MM.1S (cell line): Measurements from ENCODE around the gene TNFRSF1A.

Experiments
- EZH2 ChIP-seq: fragments of 300-600 bp; sonication (generic); optimal IDR thresholded peaks from 2 replicates; pipeline ENCODE3; 2017; ENCODE audit warnings: low read depth, mild to moderate bottlenecking, antibody characterized with exemption, low read length, mixed read lengths
- TF ChIP-seq, protein P1 (sequence below): fragments of 300-600 bp; sonication (generic); IDR thresholded peaks from 2 replicates; pipeline ENCODE4 v1.5.1; 2016; ENCODE audit warnings: antibody characterized with exemption, low read length, mixed read lengths

- TF ChIP-seq, protein P1, sequence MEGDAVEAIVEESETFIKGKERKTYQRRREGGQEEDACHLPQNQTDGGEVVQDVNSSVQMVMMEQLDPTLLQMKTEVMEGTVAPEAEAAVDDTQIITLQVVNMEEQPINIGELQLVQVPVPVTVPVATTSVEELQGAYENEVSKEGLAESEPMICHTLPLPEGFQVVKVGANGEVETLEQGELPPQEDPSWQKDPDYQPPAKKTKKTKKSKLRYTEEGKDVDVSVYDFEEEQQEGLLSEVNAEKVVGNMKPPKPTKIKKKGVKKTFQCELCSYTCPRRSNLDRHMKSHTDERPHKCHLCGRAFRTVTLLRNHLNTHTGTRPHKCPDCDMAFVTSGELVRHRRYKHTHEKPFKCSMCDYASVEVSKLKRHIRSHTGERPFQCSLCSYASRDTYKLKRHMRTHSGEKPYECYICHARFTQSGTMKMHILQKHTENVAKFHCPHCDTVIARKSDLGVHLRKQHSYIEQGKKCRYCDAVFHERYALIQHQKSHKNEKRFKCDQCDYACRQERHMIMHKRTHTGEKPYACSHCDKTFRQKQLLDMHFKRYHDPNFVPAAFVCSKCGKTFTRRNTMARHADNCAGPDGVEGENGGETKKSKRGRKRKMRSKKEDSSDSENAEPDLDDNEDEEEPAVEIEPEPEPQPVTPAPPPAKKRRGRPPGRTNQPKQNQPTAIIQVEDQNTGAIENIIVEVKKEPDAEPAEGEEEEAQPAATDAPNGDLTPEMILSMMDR: no peak
- no peak for TF ChIP-seq EZH2
These were observed 14.5 kb upstream of the TNFRSF1A start for GRCh38 chr12:6356374-6356820.
